Kidney epithelial cell (primary cell): ENCODE results near the gene STEAP1B. TPM values are rescaled to one million over a fixed set of nuclear protein-coding genes. Genes with fewer than 3 reads are reported as not detected.
"Not testable (repeated sequence)": the region's sequence is repeated elsewhere in the genome, so short reads cannot be mapped to it uniquely, and the experiment has no call there.

Source experiments
- DNase-seq: peaks from one replicate; pipeline ENCODE4 v3.0.0-alpha.2; 2010; ENCODE audit warnings: low read depth
- H3K27me3 ChIP-seq: 2 replicates; pipeline ENCODE4 v1.6.0; 2011; ENCODE audit warnings: low read length; ENCODE audit not compliant: control insufficient read depth, insufficient read depth
- H3K36me3 ChIP-seq: 2 replicates; pipeline ENCODE4 v1.5.1; 2011; ENCODE audit warnings: low read length; ENCODE audit not compliant: control insufficient read depth, insufficient read depth
- H3K4me3 ChIP-seq: 2 replicates; pipeline ENCODE4 v1.5.1; 2011; ENCODE audit warnings: low read depth, mild to moderate bottlenecking, control low read depth, low read length
- CTCF ChIP-seq: IDR thresholded peaks from 2 replicates; pipeline ENCODE4 v1.5.1; 2011; ENCODE audit warnings: mild to moderate bottlenecking, moderate library complexity, low read length, control low read depth, inconsistent platforms; ENCODE audit not compliant: insufficient read depth, poor library complexity, severe bottlenecking
- total RNA-seq: library from RNA; depleted of rRNA; stranded (reverse); fragments of >200 nt; gene quantifications from 2 replicates; pipeline ENCODE4 v1.2.3, GENCODE V29; 2015

Gene STEAP1B
- total RNA-seq, 1 donor from 2014 or later = not detected

- not testable (repeated sequence) for H3K36me3 ChIP-seq
Observed at GRCh38 chr7:22507320-22507719, 7.3 kb upstream of the STEAP1B start.

DNA sequence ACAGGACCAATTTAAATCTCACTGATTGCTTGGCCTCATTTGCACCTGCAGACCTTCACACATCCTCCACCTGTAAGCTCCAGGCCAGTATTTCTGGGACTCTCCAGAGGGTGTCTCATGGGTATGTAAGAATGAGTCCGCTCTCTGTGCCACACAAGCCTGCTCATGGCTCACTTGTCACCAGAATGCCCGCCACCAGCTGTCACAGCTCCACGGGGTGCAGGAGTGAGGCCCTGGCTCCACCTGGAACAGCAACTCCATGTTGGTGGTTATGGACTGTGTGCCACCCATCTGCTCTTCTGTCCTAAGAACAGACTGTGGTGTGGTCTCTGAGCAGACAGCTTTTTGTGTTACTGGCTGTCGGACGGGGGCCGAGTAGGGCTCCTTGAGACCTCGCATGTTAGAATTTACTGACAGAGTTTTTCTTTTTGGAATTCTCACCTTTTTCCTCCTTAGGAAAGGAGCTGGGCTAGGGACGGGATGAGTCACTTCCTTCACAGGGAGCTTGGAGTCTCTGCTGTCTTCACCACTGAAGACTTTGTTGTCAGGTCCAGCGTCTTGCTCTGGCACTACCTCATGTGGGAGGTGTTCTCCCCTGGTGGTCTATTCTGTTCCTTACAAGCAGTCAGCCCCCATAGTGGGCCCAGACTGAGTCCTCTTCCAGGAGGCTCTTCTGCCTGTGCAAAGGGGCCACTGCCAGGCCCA lies 6.5 kb upstream of the STEAP1B start:
- not testable (repeated sequence) for H3K36me3 ChIP-seq, H3K27me3 ChIP-seq, DNase-seq, H3K4me3 ChIP-seq

More at GRCh38 chr7:22507320-22507719, 7.3 kb upstream of the STEAP1B start:
- not testable (repeated sequence) for DNase-seq, H3K4me3 ChIP-seq, H3K27me3 ChIP-seq

DNA sequence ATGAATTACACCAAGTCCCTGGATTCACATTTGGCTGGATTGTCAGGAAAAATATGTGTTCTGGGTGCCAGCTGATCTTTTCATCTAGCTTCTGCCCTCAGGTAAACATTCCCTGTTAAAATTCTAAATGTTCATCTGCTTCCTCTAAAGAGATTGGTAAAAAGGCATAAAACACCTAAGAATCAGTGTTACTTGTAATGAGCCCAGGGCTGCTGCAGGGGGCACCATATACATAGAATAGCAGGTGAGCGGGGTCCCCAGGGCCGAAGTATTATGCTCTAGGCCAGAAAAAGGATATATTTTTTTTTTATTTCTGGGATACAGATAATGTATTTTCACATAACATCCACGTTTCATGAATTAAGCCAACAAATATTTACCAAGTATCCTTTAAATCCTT lies 4.5 kb upstream of the STEAP1B start:
- H3K4me3 ChIP-seq, H3K36me3 ChIP-seq, DNase-seq, H3K27me3 ChIP-seq: not testable (repeated sequence)
- peak; percentile 28 for TF ChIP-seq CTCF

DNA sequence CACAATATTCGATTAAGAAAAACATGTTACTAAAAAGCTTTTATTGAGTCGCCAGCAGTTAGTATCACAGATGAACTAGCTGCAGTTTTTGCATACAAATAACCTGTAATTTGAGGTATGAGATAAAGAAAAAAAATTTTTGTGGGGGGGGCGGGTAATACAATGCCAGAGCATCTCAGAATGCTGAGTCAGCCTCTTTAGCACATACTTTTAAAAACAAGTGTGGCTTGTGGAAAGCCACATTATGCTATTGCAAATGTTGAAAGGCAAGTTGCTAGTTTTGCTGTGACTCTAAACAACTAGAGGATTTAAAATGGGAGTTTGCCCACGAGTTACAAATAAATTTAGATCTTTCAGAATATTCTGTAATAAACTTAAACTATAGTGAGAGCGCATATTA lies 2.1 kb upstream of the STEAP1B start:
- not testable (repeated sequence) for DNase-seq, H3K27me3 ChIP-seq, H3K4me3 ChIP-seq

DNA sequence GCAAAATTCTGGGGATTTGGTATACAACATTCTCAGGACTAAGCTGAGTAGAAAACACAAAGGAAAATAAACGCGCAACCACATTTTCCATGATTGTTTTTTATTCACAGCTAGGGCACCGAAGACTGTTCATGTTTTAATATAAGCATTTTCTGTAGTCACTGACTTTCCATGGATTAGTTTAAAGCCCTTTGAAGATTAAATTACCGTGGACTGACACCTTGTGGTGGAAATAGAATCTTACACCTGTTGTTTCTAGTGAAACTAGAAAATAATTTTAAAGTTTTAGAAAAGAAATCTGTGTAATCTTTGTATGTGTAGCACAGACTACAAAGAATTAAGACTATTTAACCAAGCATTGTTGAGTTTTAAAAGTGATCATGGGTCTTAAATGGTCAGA lies 1.3 kb upstream of the STEAP1B start:
- H3K27me3 ChIP-seq, DNase-seq, H3K4me3 ChIP-seq, H3K36me3 ChIP-seq: not testable (repeated sequence)
- peak; percentile 16 for TF ChIP-seq CTCF

More for the DNA sequence above, 2.1 kb upstream of the STEAP1B start:
- H3K36me3 ChIP-seq = not testable (repeated sequence)

- Histone ChIP-seq H3K36me3 (no peaks in the 10 kb centered on the region), H3K27me3 (no peaks in the 10 kb centered on the region), H3K4me3 (no peak overlapping the region)
- TF ChIP-seq CTCF = no peak
- no peak for DNase-seq
Observed at GRCh38 chr7:22499044-22499443, 944 bp downstream of the STEAP1B start.

GRCh38 chr7:22496912-22497311 lies 3.1 kb downstream of the STEAP1B start:
- not testable (repeated sequence) for H3K4me3 ChIP-seq, H3K27me3 ChIP-seq, H3K36me3 ChIP-seq, DNase-seq

GRCh38 chr7:22496296-22496888 lies 3.6 kb downstream of the STEAP1B start:
- not testable (repeated sequence) for H3K4me3 ChIP-seq, H3K36me3 ChIP-seq, H3K27me3 ChIP-seq, DNase-seq

- H3K27me3 ChIP-seq, H3K4me3 ChIP-seq, DNase-seq, H3K36me3 ChIP-seq: not testable (repeated sequence)
Observed at GRCh38 chr7:22493160-22493925, 6.6 kb downstream of the STEAP1B start.
